CD1c-positive myeloid dendritic cell (primary cell): ENCODE measurements around the gene IQCM.

Experiments used
- DNase-seq: peaks from one replicate; pipeline ENCODE4 v3.0.0-alpha.2; 2016; ENCODE audit errors: extremely low spot score

IQCM gene

GRCh38 chr4:149815743-149816142, at the start of gene IQCM:
Gene IQCM, minus strand, starts transcription at chr4:149815843. Its CDS starts 73,152 bp downstream, at chr4:149742691.
- DNase-seq: no peak

GRCh38 chr4:149857446-149857845, 41.8 kb upstream of the IQCM start:
- no peak for DNase-seq

GRCh38 chr4:149845743-149846142, 30.1 kb upstream of the IQCM start:
- no peak for DNase-seq

GRCh38 chr4:149841686-149842085, 26.0 kb upstream of the IQCM start:
- DNase-seq: no peak

- DNase-seq: no peak
These were observed 22.4 kb upstream of the IQCM start for GRCh38 chr4:149838036-149838435.

GRCh38 chr4:149836546-149836945, 20.9 kb upstream of the IQCM start:
- DNase-seq: no peak

GRCh38 chr4:149835280-149835679, 19.6 kb upstream of the IQCM start:
- no peak for DNase-seq

- no peak for DNase-seq
These were observed 16.1 kb upstream of the IQCM start for GRCh38 chr4:149831656-149832208.

GRCh38 chr4:149830823-149831222, 15.2 kb upstream of the IQCM start:
- DNase-seq: no peak

- DNase-seq: no peak
These were observed 9.7 kb upstream of the IQCM start for GRCh38 chr4:149825336-149825735.

- DNase-seq: no peak
These were observed 8.2 kb upstream of the IQCM start for GRCh38 chr4:149823769-149824221.

GRCh38 chr4:149801416-149801815, 14.2 kb downstream of the IQCM start:
- DNase-seq: no peak

GRCh38 chr4:149799546-149799945, 16.1 kb downstream of the IQCM start:
- no peak for DNase-seq

GRCh38 chr4:149796381-149796780, 19.3 kb downstream of the IQCM start:
- no peak for DNase-seq

- DNase-seq: no peak
These were observed 20.4 kb downstream of the IQCM start for GRCh38 chr4:149795256-149795655.

- DNase-seq: no peak
These were observed 21.3 kb downstream of the IQCM start for GRCh38 chr4:149794352-149794751.

- no peak for DNase-seq
These were observed 22.2 kb downstream of the IQCM start for GRCh38 chr4:149793459-149793858.

- no peak for DNase-seq
These were observed 23.8 kb downstream of the IQCM start for GRCh38 chr4:149791851-149792250.

GRCh38 chr4:149790172-149790907, 25.3 kb downstream of the IQCM start:
- DNase-seq: no peak

- no peak for DNase-seq
These were observed 27.3 kb downstream of the IQCM start for GRCh38 chr4:149788300-149788699.

- no peak for DNase-seq
These were observed 29.8 kb downstream of the IQCM start for GRCh38 chr4:149785696-149786431.

- DNase-seq: no peak
These were observed 31.6 kb downstream of the IQCM start for GRCh38 chr4:149784018-149784417.

- DNase-seq: no peak
These were observed 34.5 kb downstream of the IQCM start for GRCh38 chr4:149781150-149781549.
